Gastrocnemius medialis (tissue), 4 donors: ENCODE data around the gene BET1L. TPM values are rescaled to one million over a fixed set of nuclear protein-coding genes. Genes with fewer than 3 reads are reported as not detected.
"Not testable (repeated sequence)": the region's sequence is repeated elsewhere in the genome, so short reads cannot be mapped to it uniquely, and the experiment has no call there.

Source experiments
- ATAC-seq, 2 donors: fragments of 150-250 bp; one replicate each; pipeline ENCODE4 v1.9.1; 2016
- DNase-seq, 2 donors: peaks; one replicate each; pipeline ENCODE4 v3.0.0-alpha.2; 2019
- H3K27ac ChIP-seq, 4 donors: fragments of 200-600 bp; sonication (generic); 1 replicate in 1 of 4; 2 replicates in 3 of 4; pipeline ENCODE4 v1.5.1; 2016 to 2018; ENCODE audit warnings: mild to moderate bottlenecking in 2 of 4, moderate library complexity in 1 of 4
- H3K27me3 ChIP-seq, 3 donors: fragments of 200-600 bp; sonication (generic) in 2 of 3; 1 replicate in 1 of 3; 2 replicates in 2 of 3; pipeline versions ENCODE4 v1.5.1 to v1.6.0; 2016 to 2019; ENCODE audit warnings: mild to moderate bottlenecking in 1 of 3, moderate library complexity in 1 of 3
- H3K36me3 ChIP-seq, 2 donors: fragments of 200-600 bp; sonication (generic) in 1 of 2; one replicate each; pipeline ENCODE4 v1.5.1; 2017 to 2018
- H3K4me1 ChIP-seq, 2 donors: fragments of 200-600 bp; sonication (generic) in 1 of 2; one replicate each; pipeline ENCODE4 v1.5.1; 2016 to 2017; ENCODE audit warnings: mild to moderate bottlenecking in 2 of 2
- H3K4me3 ChIP-seq, 4 donors: fragments of 200-600 bp; sonication (generic) in 3 of 4; 1 replicate in 1 of 4; 2 replicates in 3 of 4; pipeline ENCODE4 v1.5.1; 2016 to 2019; ENCODE audit warnings: mild to moderate bottlenecking in 2 of 4
- H3K9me3 ChIP-seq, 3 donors: fragments of 200-600 bp; sonication (generic) in 2 of 3; 1 replicate in 1 of 3; 2 replicates in 2 of 3; pipeline ENCODE4 v1.5.1; 2016 to 2019
- CTCF ChIP-seq, 5 experiments: fragments of 450-650 bp in 3 of 5; fragments of 200-600 bp in 2 of 5; sonication (generic) in 2 of 5; IDR thresholded peaks in 4 of 5; conservative IDR thresholded peaks in 1 of 5; 1 replicate in 4 of 5; 2 replicates in 1 of 5; pipeline ENCODE4 v1.5.1; 2016 to 2019; ENCODE audit warnings: antibody characterized with exemption in 5 of 5, mild to moderate bottlenecking in 3 of 5, moderate library complexity in 3 of 5
- in situ Hi-C, 4 donors: fragments of 200-750 bp; cut with MboI; loops; one replicate each; pipeline versions ENCODE4 v1.15.0 to v1.8.0; 2017; ENCODE audit warnings: low sequenced_read_pairs in 4 of 4
- intact Hi-C: fragments of 100-400 bp; cut with DNase I; formaldehyde crosslinking; loops from one replicate; pipeline ENCODE4 v1.15.1; 2023; ENCODE audit warnings: low total_unique reads
- total RNA-seq, 4 donors: library from RNA; depleted of rRNA; stranded (reverse); fragments of >200 nt; gene quantifications; one replicate each; pipeline versions ENCODE4 v1.1.0 to v1.2.3, GENCODE V29; 2016

The BET1L gene
- total RNA-seq, 4 donors from 2014 or later, result 11.3 to 15.9 (median 12.8) TPM

- ATAC-seq, H3K27me3 ChIP-seq, in situ Hi-C loops, H3K36me3 ChIP-seq, H3K4me3 ChIP-seq, H3K27ac ChIP-seq, H3K4me1 ChIP-seq, intact Hi-C loops, DNase-seq, H3K9me3 ChIP-seq: not testable (repeated sequence)
- TF ChIP-seq CTCF (IDR thresholded peaks at IDR 0.05 in 4 of 5, conservative IDR thresholded peaks at IDR 0.05 in 1 of 5), result peak in 1 of 5 experiments; percentile 14
Measured at GRCh38 chr11:189200-189783, 17.9 kb downstream of the BET1L start.

- H3K4me3 ChIP-seq, H3K36me3 ChIP-seq, in situ Hi-C loops, H3K4me1 ChIP-seq, H3K27me3 ChIP-seq, H3K9me3 ChIP-seq, intact Hi-C loops, H3K27ac ChIP-seq, DNase-seq, ATAC-seq: not testable (repeated sequence)
- TF ChIP-seq CTCF (IDR thresholded peaks at IDR 0.05 in 4 of 5, conservative IDR thresholded peaks at IDR 0.05 in 1 of 5), result peak in 1 of 5 experiments; percentile 26
Measured at GRCh38 chr11:180242-180641, 27.0 kb downstream of the BET1L start.

Other genes starting within 250 kb of the BET1L start
- gene SCGB1C1, start 14.3 kb downstream of the BET1L start, total RNA-seq, result not detected
- gene RIC8A, start 309 bp upstream of the BET1L start, total RNA-seq, result 10 to 100 TPM; 35.6 to 68.5 (median 47.8) TPM
- gene SIRT3, start 28.9 kb upstream of the BET1L start, total RNA-seq, result 10 to 100 TPM in 3 of 4 donors, 1 to 10 TPM in 1; 9.2 to 15.0 (median 12.7) TPM
- 100 to 1,000 TPM; 128 to 189 (median 163) TPM for gene PSMD13, start 29.6 kb upstream of the BET1L start, total RNA-seq
- gene NLRP6, start 71.0 kb upstream of the BET1L start, total RNA-seq, result under 1 TPM in 1 of 4 donors, not detected in 3; 0.09 TPM
- 1 to 10 TPM in 3 of 4 donors, under 1 TPM in 1; 0.98 to 3.4 (median 2.7) TPM for gene PGGHG, start 81.7 kb upstream of the BET1L start, total RNA-seq
- gene IFITM5, start 92.1 kb upstream of the BET1L start, total RNA-seq, result not detected
- gene IFITM2, start 100.4 kb upstream of the BET1L start, total RNA-seq, result 10 to 100 TPM; 37.8 to 80.9 (median 44.9) TPM
- 100 to 1,000 TPM in 1 of 4 donors, 10 to 100 TPM in 3; 47.8 to 103 (median 80.5) TPM for gene IFITM1, start 106.6 kb upstream of the BET1L start, total RNA-seq
- gene IFITM3, start 113.5 kb upstream of the BET1L start, total RNA-seq, result 10 to 100 TPM; 46.3 to 83.6 (median 63.2) TPM
- gene B4GALNT4, start 162.1 kb upstream of the BET1L start, total RNA-seq, result not detected
- gene PKP3, start 186.8 kb upstream of the BET1L start, total RNA-seq, result 1 to 10 TPM in 1 of 4 donors, under 1 TPM in 1, not detected in 2; 0.55 to 1.3 TPM
- 10 to 100 TPM in 3 of 4 donors, 1 to 10 TPM in 1; 4.2 to 21.6 (median 11.9) TPM for gene SIGIRR, start 207.6 kb upstream of the BET1L start, total RNA-seq
- gene ANO9, start 234.6 kb upstream of the BET1L start, total RNA-seq, result under 1 TPM in 2 of 4 donors, not detected in 2; 0.23 to 0.41 TPM
- gene PTDSS2, start 242.9 kb upstream of the BET1L start, total RNA-seq, result 10 to 100 TPM; 21.7 to 31.5 (median 23.7) TPM